A673 (cell line): ENCODE results near the gene STARD10. TPM values are rescaled to one million over a fixed set of nuclear protein-coding genes. Genes with fewer than 3 reads are reported as not detected.

Source experiments
- BruUV-seq: library from RNA; stranded (reverse); fragments of 400-500 nt; replicated peaks from 2 replicates; lab custom pipeline; 2021; lab: Mats Ljungman, UMichigan
- CTCF ChIA-PET: fragments of 300-600 bp; sonication (Branson Sonifier 250); formaldehyde crosslinking; loops from one replicate; lab custom pipeline; 2022; ENCODE audit warnings: antibody characterized with exemption; lab: Charles Lee
- POLR2A ChIA-PET: fragments of 300-600 bp; sonication (Branson Sonifier 250); formaldehyde crosslinking; loops from one replicate; lab custom pipeline; 2022; ENCODE audit warnings: antibody characterized with exemption; ENCODE audit not compliant: low non-redundant PET; lab: Charles Lee
- DNase-seq: peaks from one replicate; pipeline ENCODE4 v3.0.0-alpha.2; 2015; ENCODE audit warnings: low spot score
- H3K27ac ChIP-seq: fragments of 200-600 bp; sonication (generic); 2 replicates; pipeline ENCODE4 v1.5.1; 2016; ENCODE audit warnings: mixed run types, low read depth, mild to moderate bottlenecking, mixed read lengths, antibody characterized with exemption, low read length; ENCODE audit not compliant: poor library complexity, severe bottlenecking
- H3K27me3 ChIP-seq: fragments of 200-600 bp; sonication (generic); replicated peaks from 2 replicates; pipeline ENCODE4 v1.6.1; 2017; ENCODE audit warnings: mixed run types, low read depth, mild to moderate bottlenecking, mixed read lengths, antibody characterized with exemption, low read length; ENCODE audit not compliant: insufficient read depth, poor library complexity
- H3K36me3 ChIP-seq: fragments of 200-600 bp; sonication (generic); 2 replicates; pipeline ENCODE4 v1.6.1; 2016; ENCODE audit warnings: mixed run types, mild to moderate bottlenecking, mixed read lengths, antibody characterized with exemption, low read length; ENCODE audit not compliant: insufficient read depth, poor library complexity, severe bottlenecking
- H3K4me1 ChIP-seq: fragments of 200-600 bp; sonication (generic); 2 replicates; pipeline ENCODE4 v1.6.1; 2017; ENCODE audit warnings: mixed run types, mild to moderate bottlenecking, mixed read lengths, antibody characterized with exemption, low read length; ENCODE audit not compliant: insufficient read depth, poor library complexity, severe bottlenecking
- H3K4me3 ChIP-seq: fragments of 200-600 bp; sonication (generic); 2 replicates; pipeline ENCODE4 v1.5.1; 2016; ENCODE audit warnings: low read depth, mixed run types, mild to moderate bottlenecking, mixed read lengths, low read length; ENCODE audit not compliant: poor library complexity, severe bottlenecking
- H3K9me3 ChIP-seq: fragments of 200-600 bp; sonication (generic); 2 replicates; pipeline ENCODE4 v1.6.1; 2016; ENCODE audit warnings: mixed run types, low read depth, mild to moderate bottlenecking, mixed read lengths, antibody characterized with exemption, low read length; ENCODE audit not compliant: poor library complexity, severe bottlenecking
- CTCF ChIP-seq: fragments of 300-800, 200-600 bp; sonication (generic); conservative IDR thresholded peaks from 2 replicates; pipeline ENCODE4 v1.5.1; 2017; ENCODE audit warnings: low read depth, mild to moderate bottlenecking, antibody characterized with exemption, low read length, moderate library complexity, mixed read lengths
- EZH2 ChIP-seq: fragments of 200-600 bp; sonication (generic); IDR thresholded peaks from 2 replicates; pipeline ENCODE4 v1.6.1; 2017; ENCODE audit warnings: borderline replicate concordance, low read depth, mild to moderate bottlenecking, mixed read lengths, antibody characterized with exemption, low read length; ENCODE audit not compliant: poor library complexity, severe bottlenecking
- intact Hi-C: fragments of 100-400 bp; cut with micrococcal nuclease; formaldehyde crosslinking; loops from one replicate; pipeline ENCODE4 v1.10.0; 2022; ENCODE audit not compliant: unreplicated experiment
- total RNA-seq: library from RNA; stranded (reverse); gene quantifications from 2 replicates; pipeline ENCODE4 v1.2.3, GENCODE V29; 2021

Gene STARD10
- total RNA-seq, 1 experiment from 2014 or later = 16.9 TPM

- no TSS peak for BruUV-seq
- TF ChIP-seq CTCF = no peak
- no peak for TF ChIP-seq EZH2
- Histone ChIP-seq H3K4me3 (no peak overlapping the region), H3K9me3 (no peaks in the 10 kb centered on the region), H3K27ac (no peak overlapping the region), H3K36me3 (no peaks in the 10 kb centered on the region), H3K4me1 (peaks cover 14% of the 10 kb centered on the region), H3K27me3 (no peaks in the 10 kb centered on the region)
- CTCF ChIA-PET = no interaction called here
- intact Hi-C loops = no loop called here
- POLR2A ChIA-PET = no interaction called here
- no peak for DNase-seq
Observed at GRCh38 chr11:72817966-72818365, 24.1 kb upstream of the STARD10 start.

- BruUV-seq = no TSS peak
- intact Hi-C loops = no loop called here
- no peak for DNase-seq
- Histone ChIP-seq H3K9me3 (no peaks in the 10 kb centered on the region), H3K27ac (no peak overlapping the region), H3K4me3 (no peak overlapping the region), H3K27me3 (no peaks in the 10 kb centered on the region), H3K36me3 (no peaks in the 10 kb centered on the region), H3K4me1 (peaks cover 18% of the 10 kb centered on the region)
- POLR2A ChIA-PET = no interaction called here
- CTCF ChIA-PET = no interaction called here
- TF ChIP-seq CTCF (no peak), EZH2 (no peak)
Observed at GRCh38 chr11:72816404-72816990, 22.6 kb upstream of the STARD10 start.

- Histone ChIP-seq H3K4me1 (peaks cover 14% of the 10 kb centered on the region), H3K9me3 (no peaks in the 10 kb centered on the region), H3K27ac (no peak overlapping the region), H3K36me3 (no peaks in the 10 kb centered on the region), H3K4me3 (peak overlapping the region; percentile 75), H3K27me3 (no peaks in the 10 kb centered on the region)
- ChIA-PET POLR2A (interaction anchor here (0.6 kb wide), 1 partner anchor 17 kb away, joined by 3 read pairs; no protein-coding TSS in a partner anchor), CTCF (no interaction called here)
- TF ChIP-seq CTCF (no peak), EZH2 (no peak)
- no TSS peak for BruUV-seq
- intact Hi-C loops = no loop called here
- no peak for DNase-seq
Observed at GRCh38 chr11:72815110-72815618, 21.3 kb upstream of the STARD10 start.
